HG02840 (cell line): ENCODE data around the gene KCNE2.
"Not testable (repeated sequence)": the region's sequence is repeated elsewhere in the genome, so short reads cannot be mapped to it uniquely, and the experiment has no call there.

Source experiments
- ATAC-seq: cut with Tn5 transposase; IDR thresholded peaks from one replicate; pipeline ENCODE4 v1.9.1; 2021; ENCODE audit warnings: mild to moderate bottlenecking, moderate library complexity, moderate number of reproducible peaks; ENCODE audit not compliant: unreplicated experiment, low FRiP score

Gene KCNE2

DNA sequence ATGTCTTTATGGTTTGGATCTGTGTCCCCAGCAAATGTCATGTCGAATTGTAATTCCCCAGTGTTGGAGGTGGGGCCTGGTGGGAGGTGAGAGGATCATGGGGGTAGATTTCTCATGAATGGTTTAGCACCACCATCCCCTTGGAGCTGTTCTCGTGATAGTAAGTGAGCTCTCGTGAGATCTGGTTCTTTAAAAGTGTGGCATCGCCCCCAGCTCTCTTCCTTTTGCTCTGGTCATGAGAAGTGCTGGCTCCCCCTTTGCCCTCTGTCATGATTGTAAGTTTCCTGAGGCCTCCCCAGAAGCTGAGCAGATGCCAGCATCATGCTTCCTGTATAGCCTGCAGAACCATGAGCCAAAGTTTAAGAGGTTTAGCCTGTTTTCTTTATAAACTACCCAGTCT is 11.2 kb upstream of the KCNE2 start:
- ATAC-seq: no peak

DNA sequence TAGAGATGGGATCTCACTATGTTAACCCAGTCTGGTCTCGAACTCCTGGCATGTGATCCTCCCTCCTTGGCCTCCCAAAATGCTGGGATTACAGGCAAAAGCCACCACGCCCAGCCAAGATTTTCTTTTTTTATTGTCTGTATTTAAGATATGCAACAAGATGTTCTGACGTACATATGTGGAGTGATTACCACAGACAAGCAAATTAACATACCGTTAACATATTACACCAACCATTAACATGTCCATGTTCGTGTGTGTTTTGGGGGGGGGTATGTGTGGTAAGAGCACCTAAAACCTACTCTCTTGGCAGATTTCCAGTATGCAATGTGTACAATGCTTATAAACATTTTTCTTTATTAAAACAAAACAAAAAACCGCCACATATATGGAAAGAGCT is 10.6 kb upstream of the KCNE2 start:
- no peak for ATAC-seq

DNA sequence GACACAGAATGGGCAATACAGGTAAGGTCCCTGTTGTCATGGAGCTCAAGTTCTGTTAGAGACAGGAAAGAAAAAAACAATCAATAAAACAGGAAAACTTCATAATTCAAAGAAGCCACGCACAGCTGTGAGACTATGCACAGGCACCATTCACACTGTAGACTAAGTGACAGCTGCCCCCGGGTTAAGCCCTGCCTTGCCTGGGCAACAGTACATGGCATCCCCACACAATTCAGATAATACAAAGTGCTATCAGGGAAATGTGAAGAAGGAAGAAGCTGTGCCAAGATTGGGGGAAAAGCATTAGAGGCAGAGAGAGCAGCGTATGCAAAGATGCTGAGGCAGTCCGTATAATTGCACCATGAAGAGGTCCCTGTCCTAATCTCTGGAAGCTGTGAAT is 9.0 kb upstream of the KCNE2 start:
- no peak for ATAC-seq

DNA sequence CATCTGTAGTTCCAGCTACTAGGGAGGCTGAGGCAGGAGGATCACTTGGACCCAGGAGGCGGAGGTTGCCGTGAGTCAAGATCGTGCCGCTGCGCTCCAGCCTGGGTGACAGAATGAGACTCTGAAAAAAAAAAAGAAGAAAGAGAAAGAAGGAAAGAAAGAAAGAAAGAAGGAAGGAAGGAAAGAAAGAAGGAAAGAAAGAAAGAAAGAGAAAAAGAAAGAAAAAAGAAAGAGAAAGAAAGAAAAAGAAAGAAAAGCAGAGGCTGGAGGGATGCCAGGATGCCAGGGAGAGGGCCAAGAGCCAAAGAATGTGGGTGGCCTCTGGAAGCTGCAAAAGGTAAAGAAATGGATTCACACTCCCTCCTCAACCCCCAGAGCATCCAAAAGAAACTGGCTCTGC is 8.2 kb upstream of the KCNE2 start:
- no peak for ATAC-seq

DNA sequence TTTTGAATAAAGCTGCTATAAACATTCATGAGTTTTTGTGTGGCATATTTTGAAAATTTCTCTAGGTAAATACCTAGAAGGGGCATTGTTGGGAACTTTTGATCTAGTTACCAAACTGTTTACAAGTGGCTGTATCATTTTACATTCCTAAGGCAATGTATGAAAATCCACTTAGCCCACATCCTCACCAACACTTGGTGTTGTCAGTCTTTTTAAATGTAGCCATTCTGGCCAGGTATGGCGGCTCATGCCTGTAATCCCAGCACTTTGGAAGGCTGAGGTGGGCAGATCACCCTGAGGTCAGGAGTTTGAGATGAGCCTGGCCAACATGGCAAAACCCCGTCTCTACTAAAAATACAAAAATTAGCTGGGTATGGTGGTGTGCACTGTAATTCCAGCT is 5.9 kb upstream of the KCNE2 start:
- no peak for ATAC-seq

DNA sequence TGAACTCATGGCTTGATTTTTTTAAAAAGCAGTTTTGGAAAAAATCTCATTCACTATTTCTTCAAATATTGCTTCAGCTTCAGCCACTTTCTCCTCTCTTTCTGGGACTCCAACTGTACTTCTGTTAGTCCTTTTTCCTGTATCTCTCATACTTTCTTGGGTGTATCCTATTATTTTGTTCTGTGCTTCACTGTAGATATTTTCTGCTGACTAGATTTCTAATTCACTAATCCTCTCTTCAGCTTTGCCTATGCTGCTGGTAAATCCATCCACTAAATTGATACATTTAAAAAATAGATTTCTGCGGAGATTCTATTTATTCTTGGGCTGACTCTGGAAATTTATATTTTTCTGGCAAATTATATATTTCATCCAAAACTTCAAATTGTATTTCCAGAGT is 4.9 kb upstream of the KCNE2 start:
- no peak for ATAC-seq

DNA sequence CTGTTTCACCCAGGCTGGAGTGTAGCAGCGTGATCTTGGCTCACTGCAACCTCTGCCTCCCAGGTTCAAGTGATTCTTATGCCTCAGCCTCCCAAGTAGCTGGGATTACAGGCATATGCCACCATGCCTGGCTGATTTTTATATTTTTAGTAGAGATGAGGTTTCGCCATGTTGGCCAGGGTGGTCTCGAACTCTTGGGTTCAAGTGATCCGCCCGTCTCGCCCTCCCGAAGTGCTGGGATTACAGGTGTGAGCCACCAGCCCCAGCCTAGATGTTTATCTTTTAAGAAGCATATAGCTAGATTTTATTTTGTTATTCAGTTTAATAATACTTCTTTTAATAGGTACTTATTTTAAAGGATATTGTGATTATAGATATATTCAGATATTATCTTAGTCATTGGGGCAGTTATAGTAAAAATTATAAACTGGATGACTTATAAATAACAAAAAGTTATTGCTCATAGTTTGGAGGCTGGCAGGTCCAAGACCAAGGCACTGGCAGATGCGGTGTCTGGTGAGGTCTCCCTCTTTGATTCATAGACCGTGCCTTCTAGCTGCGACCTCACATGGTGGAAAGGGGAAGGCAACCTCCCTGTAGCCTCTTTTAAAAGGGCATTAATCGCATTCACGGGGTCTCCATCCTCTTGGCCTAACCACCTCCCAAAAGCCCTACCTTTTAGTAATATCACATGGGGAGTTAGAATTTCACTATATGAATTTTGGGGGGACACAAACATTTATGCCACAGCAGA is 3.1 kb upstream of the KCNE2 start:
- no peak for ATAC-seq

DNA sequence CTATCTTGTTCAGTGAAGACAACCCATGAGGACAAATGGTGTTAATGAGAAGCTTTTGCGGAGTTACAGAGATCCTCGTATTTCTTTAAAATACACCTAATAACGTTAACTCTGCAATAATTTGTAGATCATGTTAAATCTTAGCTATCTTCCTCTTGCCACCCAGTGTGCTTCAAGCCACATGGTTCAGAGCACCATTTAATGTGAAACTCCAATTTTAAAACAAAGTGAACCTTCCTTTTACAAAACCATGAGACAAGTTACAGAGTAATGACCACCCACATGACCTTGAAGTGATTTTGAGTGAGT is 1.7 kb upstream of the KCNE2 start:
- ATAC-seq: no peak

DNA sequence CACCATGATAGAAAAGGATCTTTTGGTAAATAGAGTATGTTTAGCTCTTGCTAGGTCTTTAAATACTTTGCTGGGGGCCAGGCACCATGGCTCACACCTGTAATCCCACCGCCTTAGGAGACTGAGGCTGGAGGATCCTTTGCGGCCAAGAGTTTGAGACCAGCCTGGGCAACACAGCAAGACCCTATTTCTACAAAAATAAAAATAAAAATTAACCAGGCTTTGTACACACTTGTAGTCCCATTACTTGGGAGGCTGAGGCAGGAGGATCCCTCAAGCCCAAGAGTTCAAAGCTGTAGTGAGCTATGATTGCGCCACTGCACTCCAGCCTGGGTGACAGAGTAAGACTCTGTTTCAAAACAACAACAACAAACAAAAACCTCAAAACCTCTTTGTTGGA is 1.1 kb upstream of the KCNE2 start:
- no peak for ATAC-seq

DNA sequence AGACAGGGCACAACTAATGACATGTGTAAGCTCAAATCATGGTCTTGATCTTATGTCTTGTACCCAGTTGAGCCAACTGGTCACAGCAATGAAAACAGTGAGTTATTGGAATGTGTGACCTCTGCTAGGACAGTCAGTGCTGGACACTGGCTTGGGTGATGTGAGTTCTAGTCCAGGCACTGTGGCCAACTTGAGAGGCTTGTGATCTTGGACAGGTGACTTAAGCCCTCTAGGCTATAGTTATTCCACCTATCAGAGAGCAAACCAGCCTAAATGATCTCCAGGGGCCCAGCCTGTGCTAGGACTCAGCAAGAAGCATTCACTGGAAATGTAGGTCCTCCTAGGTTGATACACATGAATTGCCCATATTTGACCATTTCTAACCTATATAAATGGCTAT is 1.1 kb downstream of the KCNE2 start:
- no peak for ATAC-seq

DNA sequence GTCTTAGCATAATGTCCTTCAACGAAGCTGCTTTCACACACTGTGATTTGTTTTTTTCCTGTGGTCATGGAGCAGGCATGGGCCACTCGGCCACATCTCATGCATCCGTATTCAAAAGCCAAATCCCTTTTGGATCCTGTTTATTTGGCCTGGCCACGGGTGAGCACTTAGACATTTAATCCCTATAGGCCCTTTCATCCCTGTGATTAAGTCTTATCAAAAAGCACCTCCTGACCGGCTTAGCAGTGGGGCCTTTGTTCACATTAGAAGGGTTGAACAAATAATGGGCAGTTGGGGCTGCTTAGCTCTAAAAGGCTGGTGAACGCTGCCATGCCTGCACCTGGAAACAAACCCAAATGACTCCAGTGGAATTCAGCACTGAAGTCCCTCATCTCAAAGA is 2.0 kb downstream of the KCNE2 start:
- no peak for ATAC-seq

DNA sequence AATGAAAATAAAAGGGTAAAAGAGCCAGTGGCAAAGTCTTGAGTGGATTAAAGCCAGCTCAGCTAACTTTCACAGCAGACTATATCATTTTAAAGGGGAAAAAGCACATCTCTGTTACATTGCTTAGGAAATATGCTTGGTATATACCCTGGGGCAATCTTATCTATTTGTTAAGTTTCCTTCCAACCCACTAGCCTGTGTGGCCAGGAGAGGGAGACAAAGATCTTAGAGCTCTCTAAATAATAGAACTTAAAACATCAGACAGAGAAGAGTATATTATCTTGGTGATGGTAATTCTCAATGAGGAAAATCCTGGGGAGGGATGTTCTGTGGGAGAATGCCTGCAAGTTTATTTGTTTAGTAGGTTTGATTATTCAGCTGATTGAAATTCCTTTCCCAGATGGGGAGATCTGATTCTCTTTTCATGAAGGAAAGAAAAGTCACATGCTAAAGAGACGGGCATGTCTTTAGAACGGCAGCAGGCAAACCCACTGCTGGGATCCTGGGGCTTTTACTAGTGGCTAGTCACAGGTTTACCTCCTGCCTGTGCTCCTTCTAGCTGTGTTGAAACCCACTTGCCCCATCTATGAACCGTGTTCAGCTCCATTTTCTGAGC is 3.6 kb downstream of the KCNE2 start:
- no peak for ATAC-seq

DNA sequence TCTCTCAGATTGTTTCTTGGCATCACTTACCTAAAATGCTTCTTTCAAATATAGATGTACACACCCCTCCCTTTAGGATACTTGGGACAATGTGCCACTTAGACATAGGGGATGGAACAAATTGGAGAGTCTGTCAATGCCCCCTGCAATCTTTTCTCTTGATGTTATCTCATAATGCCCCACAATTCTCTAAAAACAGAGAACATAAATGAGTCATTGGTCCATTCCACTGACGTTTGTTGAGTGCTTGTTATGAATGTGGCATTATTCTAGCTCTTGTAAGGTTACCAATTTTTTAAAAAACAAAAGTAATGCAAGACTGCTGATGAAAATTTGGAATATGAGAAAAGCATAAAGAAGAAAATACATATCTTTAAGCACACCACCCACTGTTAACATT is 5.9 kb downstream of the KCNE2 start:
- ATAC-seq: no peak

DNA sequence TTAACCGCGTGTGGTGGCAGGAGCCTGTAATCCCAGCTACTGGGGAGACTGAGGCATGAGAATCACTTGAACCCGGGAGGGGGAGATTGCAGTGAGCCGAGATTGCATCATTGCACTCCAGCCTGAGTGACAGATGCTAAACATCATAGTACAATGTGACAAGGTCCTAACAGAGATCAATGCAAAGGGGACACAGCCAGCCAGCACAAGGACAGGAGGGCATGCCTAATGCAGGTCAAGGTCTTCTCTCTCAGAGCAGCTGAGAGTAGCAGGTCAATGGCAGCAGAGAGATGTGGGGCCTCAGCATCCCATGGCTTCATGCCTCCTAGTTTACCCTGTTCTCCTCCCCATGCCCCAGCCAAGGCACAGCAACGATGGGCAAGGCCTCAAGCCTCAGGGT is 8.5 kb downstream of the KCNE2 start:
- no peak for ATAC-seq

DNA sequence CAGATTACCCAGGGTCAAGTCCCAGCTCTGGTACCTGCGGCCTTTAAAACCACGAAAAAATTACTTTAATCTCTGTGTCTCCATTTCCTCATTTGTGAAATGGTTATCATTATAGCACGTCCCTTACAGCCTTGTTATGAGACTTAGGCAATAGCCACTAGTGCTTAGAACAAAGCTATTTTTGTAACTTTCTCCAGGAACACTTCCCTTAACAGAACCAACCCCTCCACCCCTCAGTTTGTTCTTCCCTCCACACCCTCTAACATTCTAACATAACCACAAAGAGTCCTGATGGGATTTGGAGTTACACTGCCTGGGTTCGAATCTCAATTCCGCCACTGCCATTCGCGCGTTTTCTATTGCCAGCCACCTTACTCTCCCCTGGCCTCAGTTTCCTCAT is 10.7 kb downstream of the KCNE2 start:
- not testable (repeated sequence) for ATAC-seq

DNA sequence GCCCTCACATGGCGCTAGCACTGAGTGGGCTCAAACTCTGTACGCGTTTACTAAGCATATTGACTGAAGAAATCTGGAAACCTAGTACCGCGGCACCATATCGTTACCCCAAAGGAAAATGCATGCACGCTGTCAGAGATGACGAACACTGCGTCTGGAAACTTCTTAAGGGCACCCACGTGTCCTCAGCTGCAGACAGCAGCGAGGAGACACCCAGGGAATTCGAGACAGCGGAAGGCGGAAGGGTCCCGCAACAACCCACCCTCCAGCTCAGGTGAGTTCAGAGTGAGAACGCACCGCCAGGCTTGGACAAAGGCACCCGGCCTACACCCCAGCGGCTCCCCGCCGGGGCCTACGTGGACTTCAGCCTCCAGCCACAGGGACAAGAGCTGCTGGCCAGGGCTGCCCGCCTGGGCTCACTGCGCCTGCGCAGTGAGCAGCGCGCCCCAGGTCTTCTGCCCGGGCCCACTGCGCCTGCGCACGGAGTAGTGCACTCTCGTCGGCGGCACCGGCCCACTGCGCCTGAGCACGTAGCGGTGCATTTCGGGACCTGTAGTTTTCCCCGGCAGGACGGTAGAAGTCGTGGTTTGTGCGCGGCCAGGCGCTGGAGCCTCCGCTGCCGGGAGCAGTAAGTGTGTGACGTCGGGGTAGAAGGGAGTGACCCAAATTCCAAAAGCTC is 11.3 kb downstream of the KCNE2 start, which contains the start of gene SMIM11:
TSS of gene SMIM11 (plus strand) at position 568 of the 679 bp plus-strand sequence. CDS start 3,998 bp downstream, outside the sequence.
- ATAC-seq: peak; percentile 98

DNA sequence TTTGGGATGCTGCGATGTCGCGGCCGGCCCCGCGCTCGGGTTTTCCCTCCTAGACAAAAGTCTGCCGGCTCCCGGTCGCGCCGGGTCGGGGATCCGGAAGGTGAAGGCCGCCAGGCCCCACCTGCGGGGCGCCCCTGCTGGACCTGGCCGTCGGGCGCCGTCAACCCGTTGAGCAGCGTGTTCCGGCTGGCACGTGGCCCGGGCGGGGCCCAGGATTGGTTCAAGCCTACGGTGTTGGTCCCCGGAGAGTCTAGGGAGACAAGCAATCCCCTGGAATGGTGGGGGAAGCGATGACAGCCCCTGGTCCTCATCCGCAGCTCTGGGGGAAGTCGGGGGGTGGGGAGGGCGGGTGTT is 11.8 kb downstream of the KCNE2 start:
- ATAC-seq: peak; percentile 54

DNA sequence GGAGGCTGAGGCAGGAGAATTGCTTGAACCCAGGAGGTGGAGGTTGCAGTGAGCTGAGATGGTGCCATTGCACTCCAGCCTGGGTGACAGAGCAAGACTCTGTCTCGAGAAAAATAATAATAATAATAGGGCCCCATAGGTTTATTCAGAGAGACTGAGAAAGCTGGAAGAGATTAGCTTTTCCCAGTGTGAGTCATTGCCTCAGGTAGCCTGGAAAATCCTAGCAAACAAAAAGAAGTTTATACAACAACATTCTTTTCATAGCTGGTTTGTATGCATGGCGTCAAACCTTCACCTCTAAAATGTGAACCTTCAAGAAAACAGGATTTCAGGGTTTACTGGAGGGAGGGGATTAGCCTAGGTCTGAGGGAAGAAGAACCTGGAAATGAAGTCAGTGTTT is 19.3 kb downstream of the KCNE2 start:
- ATAC-seq: not testable (repeated sequence)

DNA sequence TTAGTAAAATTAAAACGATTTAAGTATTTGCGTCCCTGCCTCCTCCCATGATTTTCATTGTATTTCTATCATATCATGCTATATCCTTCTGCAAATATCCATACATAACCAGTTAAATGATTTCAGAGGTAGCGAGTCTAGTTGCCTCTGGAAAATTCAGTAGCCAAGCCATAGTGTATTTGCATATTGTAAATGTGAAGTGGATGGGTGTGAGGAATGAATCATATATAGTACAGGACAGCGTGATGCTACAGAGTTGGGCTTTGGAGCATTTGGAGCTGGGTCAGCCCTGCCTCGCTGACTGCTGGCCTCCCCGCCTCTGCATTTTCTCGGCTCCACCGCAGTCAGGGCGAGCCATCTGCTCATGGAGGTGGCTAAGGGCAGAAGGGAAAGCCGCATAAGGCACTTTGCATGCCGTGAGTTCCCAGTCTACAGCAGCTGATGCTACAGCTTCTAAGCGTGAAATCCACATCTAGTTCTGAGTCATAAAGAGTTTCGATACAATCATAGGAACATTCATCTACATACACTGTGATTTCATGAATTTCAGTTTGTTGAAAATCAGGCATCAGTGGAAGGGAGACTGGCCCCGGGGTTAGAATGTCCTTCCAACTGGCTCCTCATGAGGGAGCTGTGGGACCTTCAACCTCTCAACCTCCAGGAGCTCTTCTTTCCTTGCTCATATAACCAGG is 20.1 kb downstream of the KCNE2 start:
- ATAC-seq: peak; percentile 91

DNA sequence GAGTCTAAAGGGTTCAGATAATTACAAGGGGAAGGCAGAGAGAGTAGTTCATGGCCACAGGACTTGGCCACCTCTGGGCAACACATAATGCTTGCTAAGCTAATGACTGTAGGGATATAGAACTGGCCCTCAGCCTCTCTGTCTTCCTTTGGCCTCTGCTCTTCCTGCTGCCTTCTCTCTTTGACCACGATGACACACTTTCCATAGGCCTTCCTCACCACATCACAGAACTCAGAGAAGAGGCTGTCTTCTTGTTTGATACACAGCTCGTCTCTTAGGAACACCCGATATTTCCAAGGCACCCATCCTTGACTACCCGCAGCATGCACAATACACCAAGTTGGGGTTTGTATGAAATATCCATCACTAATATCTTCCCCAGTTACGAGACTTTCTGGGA is 36.7 kb downstream of the KCNE2 start:
- not testable (repeated sequence) for ATAC-seq

DNA sequence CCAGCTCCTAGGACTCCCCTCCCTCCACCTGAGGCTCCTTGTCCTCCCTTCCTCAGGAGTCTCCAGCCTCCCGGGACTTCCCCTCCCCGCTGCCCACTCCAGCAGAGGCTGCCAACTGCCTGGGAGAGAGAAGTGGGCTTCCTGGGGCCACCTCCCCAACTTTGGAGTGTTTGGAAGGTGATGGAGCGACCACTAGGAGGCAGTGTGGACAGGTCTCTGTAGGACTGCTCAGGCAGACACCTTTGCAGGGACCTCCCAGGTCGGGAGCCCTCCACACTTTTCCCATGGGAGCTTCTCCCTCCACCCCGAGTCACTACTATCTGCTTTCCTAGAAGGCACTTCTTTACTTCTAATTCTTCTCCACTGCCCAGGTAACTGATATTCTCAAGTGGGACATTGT is 40.9 kb downstream of the KCNE2 start:
- not testable (repeated sequence) for ATAC-seq
